Rectal smooth muscle tissue (tissue), 1 donor: ENCODE results near the gene ZBTB7C.

Experiments
- H3K27ac ChIP-seq: one replicate; pipeline ENCODE4 v1.7.0; 2013; ENCODE audit warnings: low read depth, low read length, inconsistent platforms
- H3K27me3 ChIP-seq: one replicate; pipeline ENCODE4 v1.7.0; 2013; ENCODE audit warnings: low read length; ENCODE audit not compliant: control insufficient read depth, insufficient read depth
- H3K36me3 ChIP-seq: one replicate; pipeline ENCODE4 v1.7.0; 2013; ENCODE audit warnings: low read length; ENCODE audit not compliant: control insufficient read depth, insufficient read depth
- H3K4me1 ChIP-seq: one replicate; pipeline ENCODE4 v1.7.0; 2013; ENCODE audit warnings: low read length; ENCODE audit not compliant: control insufficient read depth, insufficient read depth
- H3K4me3 ChIP-seq: one replicate; pipeline ENCODE4 v1.7.0; 2013; ENCODE audit warnings: low read length
- H3K9ac ChIP-seq: one replicate; pipeline ENCODE4 v1.7.0; 2013; ENCODE audit warnings: low read length

Gene ZBTB7C

DNA sequence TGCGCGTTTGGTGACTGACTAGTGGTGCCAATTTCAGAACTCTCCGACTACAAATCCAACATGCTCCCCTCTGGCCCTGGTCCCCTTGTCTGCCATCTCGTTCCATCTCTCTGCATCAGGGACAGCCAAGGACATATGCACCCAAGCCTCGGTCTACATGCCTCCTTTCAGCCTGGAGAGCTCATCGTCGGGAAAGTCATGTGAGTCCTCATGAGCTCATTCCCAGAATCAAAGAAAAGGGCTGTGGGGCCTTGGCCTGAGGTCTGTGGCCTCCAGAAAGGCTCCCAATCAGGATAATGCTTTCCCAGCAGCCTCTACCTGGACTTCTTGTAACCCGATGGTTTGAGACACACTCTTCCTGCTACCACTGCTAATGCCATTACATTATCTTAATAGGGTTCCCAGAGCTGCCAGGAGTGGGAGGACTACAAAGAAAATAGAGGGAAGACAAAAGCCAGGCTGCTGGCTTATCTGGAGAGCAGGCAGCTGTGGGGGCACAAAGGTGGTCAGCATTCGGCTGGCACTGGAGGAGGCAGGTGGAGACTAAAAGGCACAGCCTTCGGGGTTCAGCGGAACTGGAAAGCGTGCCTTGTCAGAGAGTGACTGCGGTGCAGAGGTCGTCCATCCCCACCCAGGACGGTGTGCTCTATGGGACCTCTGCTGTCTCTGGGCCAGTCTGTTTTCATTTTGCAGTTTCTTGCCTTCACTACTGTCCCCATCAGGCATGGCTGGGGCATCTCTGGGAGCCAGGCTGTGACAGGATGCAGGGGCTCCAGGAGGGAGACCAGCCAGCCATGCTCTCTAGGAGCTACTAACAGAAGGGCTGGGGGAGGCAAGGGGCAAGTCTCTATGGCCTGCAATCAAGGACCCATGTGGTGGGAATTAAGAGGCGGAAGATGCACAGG, 374.3 kb downstream of the ZBTB7C start:
- Histone ChIP-seq H3K4me1 (no peaks in the 10 kb centered on the region), H3K36me3 (no peaks in the 10 kb centered on the region), H3K9ac (no peak overlapping the region), H3K27ac (no peak overlapping the region), H3K27me3 (no peaks in the 10 kb centered on the region), H3K4me3 (no peak overlapping the region)

GRCh38 chr18:48033790-48034650, 375.2 kb downstream of the ZBTB7C start:
- H3K4me1 ChIP-seq = no peaks in the 10 kb centered on the region
- H3K27ac ChIP-seq = no peak overlapping the region
- no peaks in the 10 kb centered on the region for H3K27me3 ChIP-seq
- peaks cover 2% of the 10 kb centered on the region for H3K36me3 ChIP-seq
- H3K4me3 ChIP-seq = no peak overlapping the region
- H3K9ac ChIP-seq = no peak overlapping the region

DNA sequence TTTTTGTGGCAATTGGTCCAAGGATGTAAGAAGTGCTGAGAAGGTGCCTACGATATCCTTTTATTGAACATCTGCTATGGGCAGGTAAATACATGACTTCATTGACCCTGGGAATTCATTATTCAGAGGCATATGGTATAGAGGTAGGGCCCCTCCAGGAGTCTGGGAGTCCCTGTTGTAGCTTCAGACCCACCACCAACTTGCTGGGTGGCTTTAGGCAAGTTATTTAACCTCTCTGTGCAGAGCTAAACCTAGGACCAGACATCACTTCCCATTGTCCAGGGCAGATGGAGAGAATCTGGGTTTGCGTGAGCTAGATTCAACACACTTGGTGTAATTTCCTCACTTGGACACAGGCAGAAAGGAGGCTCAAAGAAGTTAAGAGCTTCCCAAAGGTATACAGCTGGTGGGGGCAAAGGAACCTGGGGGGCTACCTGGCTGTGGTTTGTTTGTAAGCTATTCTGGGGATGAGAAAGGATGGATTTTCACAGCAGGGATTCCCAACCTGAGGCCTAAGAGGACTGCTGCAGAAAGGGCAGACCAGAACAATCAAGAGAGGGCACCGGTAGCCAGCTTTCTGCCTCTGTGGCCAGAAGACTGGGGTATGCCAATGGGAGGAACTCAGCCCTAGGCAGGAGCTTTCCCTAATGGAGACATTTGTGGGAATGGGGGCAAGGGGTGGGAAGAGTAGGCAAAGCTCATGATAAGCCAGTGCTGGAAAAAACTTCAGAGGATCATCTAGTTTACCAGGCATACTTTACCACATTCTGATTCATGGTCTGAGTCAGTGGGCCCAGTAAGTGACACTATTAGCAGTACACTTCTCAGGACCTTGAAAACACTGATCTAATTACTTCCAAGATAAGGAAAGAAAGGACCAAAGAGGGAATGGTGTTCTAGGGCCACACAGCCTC, 376.1 kb downstream of the ZBTB7C start:
- Histone ChIP-seq H3K27me3 (no peaks in the 10 kb centered on the region), H3K9ac (no peak overlapping the region), H3K27ac (no peak overlapping the region), H3K4me1 (no peaks in the 10 kb centered on the region), H3K36me3 (peaks cover 2% of the 10 kb centered on the region), H3K4me3 (no peak overlapping the region)

DNA sequence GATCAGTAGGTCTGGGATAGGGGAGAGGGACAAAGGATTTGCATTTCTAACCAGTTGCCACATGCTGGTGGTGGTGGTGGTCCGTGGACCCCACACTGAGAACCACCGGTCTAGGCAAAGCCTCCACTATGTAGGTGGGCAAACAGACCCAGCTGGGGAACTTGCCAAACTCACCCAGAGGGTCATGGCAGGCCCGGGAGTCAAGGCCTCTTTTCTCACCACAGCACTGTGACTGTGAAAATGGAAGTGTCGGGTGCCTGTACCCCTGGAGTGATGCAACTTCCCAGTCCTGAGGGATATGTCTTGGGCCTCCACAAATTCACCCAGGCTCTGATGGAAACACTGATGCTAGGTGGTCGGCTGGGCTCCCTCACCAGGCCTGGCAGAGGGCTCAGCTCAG, 377.5 kb downstream of the ZBTB7C start:
- H3K4me1 ChIP-seq = peaks cover 4% of the 10 kb centered on the region
- H3K9ac ChIP-seq = no peak overlapping the region
- H3K4me3 ChIP-seq = no peak overlapping the region
- H3K36me3 ChIP-seq = peaks cover 2% of the 10 kb centered on the region
- H3K27ac ChIP-seq = no peak overlapping the region
- H3K27me3 ChIP-seq = no peaks in the 10 kb centered on the region

- peaks cover 2% of the 10 kb centered on the region for H3K36me3 ChIP-seq
- no peak overlapping the region for H3K4me3 ChIP-seq
- H3K4me1 ChIP-seq = peaks cover 4% of the 10 kb centered on the region
- no peaks in the 10 kb centered on the region for H3K27me3 ChIP-seq
- H3K27ac ChIP-seq = no peak overlapping the region
- no peak overlapping the region for H3K9ac ChIP-seq
Measured at GRCh38 chr18:48030616-48031480, 378.3 kb downstream of the ZBTB7C start.

DNA sequence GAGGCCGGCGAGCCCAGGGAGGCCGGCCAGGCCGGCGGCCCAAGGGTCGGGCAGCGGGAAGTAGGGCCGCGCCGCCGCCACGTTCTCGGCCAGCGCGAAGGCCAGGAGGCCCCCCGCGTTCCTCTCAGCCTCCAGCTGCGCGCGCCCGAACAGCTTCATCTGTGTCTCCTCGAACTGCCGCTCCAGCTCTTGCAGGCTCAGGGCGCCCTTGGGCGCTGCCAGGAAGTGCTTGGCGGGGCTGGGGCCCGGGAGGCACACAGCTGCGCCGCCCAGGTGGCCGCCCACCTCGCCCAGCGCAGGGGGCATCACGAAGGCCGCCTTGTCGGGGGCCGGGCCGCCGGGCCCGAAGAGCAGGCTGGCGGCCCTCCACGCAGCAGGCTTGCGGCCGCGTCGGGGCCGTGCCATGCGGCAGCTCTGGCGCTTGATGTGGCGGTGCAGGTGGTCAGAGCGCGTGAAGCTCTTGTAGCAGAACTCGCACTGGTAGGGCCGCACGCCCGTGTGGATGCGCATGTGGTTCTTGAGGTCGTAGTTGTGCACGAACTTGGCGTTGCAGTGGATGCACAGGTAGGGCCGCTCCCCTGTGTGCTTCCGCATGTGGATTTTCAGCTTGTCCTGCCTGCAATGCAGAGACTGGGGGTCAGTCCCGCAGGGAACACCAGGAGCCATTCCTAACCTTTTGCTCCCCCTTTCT, 379.7 kb downstream of the ZBTB7C start:
- Histone ChIP-seq H3K9ac (no peak overlapping the region), H3K27ac (no peak overlapping the region), H3K4me3 (no peak overlapping the region), H3K27me3 (no peaks in the 10 kb centered on the region), H3K4me1 (peaks cover 4% of the 10 kb centered on the region), H3K36me3 (peaks cover 2% of the 10 kb centered on the region)

DNA sequence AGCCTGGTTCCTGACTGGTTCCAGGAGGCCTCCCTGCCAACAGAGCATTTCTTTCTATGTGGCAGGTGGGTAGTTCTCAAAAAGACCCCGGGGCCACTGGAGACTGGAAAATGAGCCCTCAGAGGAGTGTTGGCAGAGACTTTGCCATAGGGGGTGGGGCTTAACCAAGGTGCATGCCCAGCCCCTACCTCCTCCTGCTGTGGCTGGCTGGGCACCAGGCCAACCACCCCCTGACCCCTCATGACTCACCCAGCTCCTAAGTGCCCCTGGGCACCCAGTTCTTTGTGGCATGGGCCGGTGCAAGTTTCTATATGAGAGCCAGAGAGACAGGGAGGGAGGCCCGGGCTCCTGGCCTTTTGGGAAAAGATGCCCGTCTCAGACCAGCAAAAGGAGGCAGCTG, 380.5 kb downstream of the ZBTB7C start:
- no peak overlapping the region for H3K27ac ChIP-seq
- no peaks in the 10 kb centered on the region for H3K27me3 ChIP-seq
- H3K4me3 ChIP-seq = no peak overlapping the region
- H3K36me3 ChIP-seq = peaks cover 2% of the 10 kb centered on the region
- H3K4me1 ChIP-seq = peaks cover 4% of the 10 kb centered on the region
- H3K9ac ChIP-seq = no peak overlapping the region

GRCh38 chr18:48028081-48028480, 381.1 kb downstream of the ZBTB7C start:
- Histone ChIP-seq H3K4me3 (no peak overlapping the region), H3K36me3 (peaks cover 2% of the 10 kb centered on the region), H3K27ac (no peak overlapping the region), H3K4me1 (peaks cover 4% of the 10 kb centered on the region), H3K27me3 (no peaks in the 10 kb centered on the region), H3K9ac (no peak overlapping the region)

GRCh38 chr18:48027401-48027963, 381.7 kb downstream of the ZBTB7C start:
- Histone ChIP-seq H3K36me3 (peaks cover 2% of the 10 kb centered on the region), H3K27me3 (no peaks in the 10 kb centered on the region), H3K9ac (no peak overlapping the region), H3K4me1 (peaks cover 4% of the 10 kb centered on the region), H3K27ac (no peak overlapping the region), H3K4me3 (no peak overlapping the region)

GRCh38 chr18:48026216-48026615, 383.0 kb downstream of the ZBTB7C start:
- Histone ChIP-seq H3K9ac (no peak overlapping the region), H3K36me3 (peaks cover 2% of the 10 kb centered on the region), H3K4me1 (peaks cover 4% of the 10 kb centered on the region), H3K27me3 (no peaks in the 10 kb centered on the region), H3K4me3 (no peak overlapping the region), H3K27ac (no peak overlapping the region)
